ENCODE measurements around the gene FUT8. TPM values are rescaled to one million over a fixed set of nuclear protein-coding genes. Genes with fewer than 3 reads are reported as not detected.

The FUT8 gene
- total and polyA plus RNA-seq, 2 experiments from 2014 or later = 26.6 to 67.5 TPM

GRCh38 chr14:65550779-65551643 lies 138.5 kb downstream of the FUT8 start:
- H4K20me1 ChIP-seq (ENCODE audit: insufficient read depth, poor library complexity, severe bottlenecking) = no peaks in the 10 kb centered on the region
- no peak overlapping the region for H2AFZ ChIP-seq
- 92% methylated on average over 6 of the region's 6 CpGs for WGBS (ENCODE audit: low lambda C conversion rate, missing lambda C conversion rate)
- H3K9me2 ChIP-seq (replicated peaks; ENCODE audit: insufficient read depth) = no peaks in the 10 kb centered on the region
- no peaks in the 10 kb centered on the region for H3K27me3 ChIP-seq
- no peaks in the 10 kb centered on the region for H3K36me3 ChIP-seq (replicated peaks; ENCODE audit: insufficient read depth, low read depth)
- no peak for DNase-seq (ENCODE audit: low spot score)
- no peaks in the 10 kb centered on the region for H3K9me3 ChIP-seq (ENCODE audit: low read depth)
- no peak overlapping the region for H3K4me2 ChIP-seq
- H3K27ac ChIP-seq = no peak overlapping the region
- no peak overlapping the region for H3K4me3 ChIP-seq
- H3K79me2 ChIP-seq = no peaks in the 10 kb centered on the region
- no peak for TF ChIP-seq EZH2phosphoT487 (IDR thresholded peaks at IDR 0.05; ENCODE audit: low read depth, severe bottlenecking, unreplicated experiment)
- TF ChIP-seq EZH2 (IDR thresholded peaks at IDR 0.05; ENCODE audit: borderline replicate concordance) = no peak
- TF ChIP-seq CTCF (IDR thresholded peaks at IDR 0.05; ENCODE audit: poor library complexity) = no peak
- no peaks in the 10 kb centered on the region for H3K4me1 ChIP-seq (ENCODE audit: insufficient read depth)

- Histone ChIP-seq H2AFZ (no peak overlapping the region), H4K20me1 (ENCODE audit: insufficient read depth, poor library complexity, severe bottlenecking) (no peaks in the 10 kb centered on the region), H3K27ac (no peak overlapping the region), H3K9me3 (ENCODE audit: low read depth) (no peaks in the 10 kb centered on the region), H3K4me3 (no peak overlapping the region), H3K79me2 (no peaks in the 10 kb centered on the region), H3K9me2 (replicated peaks; ENCODE audit: insufficient read depth) (no peaks in the 10 kb centered on the region), H3K4me1 (ENCODE audit: insufficient read depth) (no peaks in the 10 kb centered on the region), H3K36me3 (replicated peaks; ENCODE audit: insufficient read depth, low read depth) (no peaks in the 10 kb centered on the region), H3K4me2 (no peak overlapping the region), H3K27me3 (no peaks in the 10 kb centered on the region)
- 96% methylated on average over 4 of the region's 4 CpGs for WGBS (ENCODE audit: low lambda C conversion rate, missing lambda C conversion rate)
- no peak for DNase-seq (ENCODE audit: low spot score)
- TF ChIP-seq CTCF (IDR thresholded peaks at IDR 0.05; ENCODE audit: poor library complexity) (no peak), EZH2phosphoT487 (IDR thresholded peaks at IDR 0.05; ENCODE audit: low read depth, severe bottlenecking, unreplicated experiment) (no peak), EZH2 (IDR thresholded peaks at IDR 0.05; ENCODE audit: borderline replicate concordance) (no peak)
Observed at GRCh38 chr14:65552724-65553123, 140.2 kb downstream of the FUT8 start.

GRCh38 chr14:65554837-65555236 lies 142.3 kb downstream of the FUT8 start:
- H4K20me1 ChIP-seq (ENCODE audit: insufficient read depth, poor library complexity, severe bottlenecking) = no peaks in the 10 kb centered on the region
- H3K9me2 ChIP-seq (replicated peaks; ENCODE audit: insufficient read depth) = no peaks in the 10 kb centered on the region
- no peak overlapping the region for H2AFZ ChIP-seq
- no peak for TF ChIP-seq EZH2phosphoT487 (IDR thresholded peaks at IDR 0.05; ENCODE audit: low read depth, severe bottlenecking, unreplicated experiment)
- no peak for TF ChIP-seq EZH2 (IDR thresholded peaks at IDR 0.05; ENCODE audit: borderline replicate concordance)
- no peak for TF ChIP-seq CTCF (IDR thresholded peaks at IDR 0.05; ENCODE audit: poor library complexity)
- H3K4me1 ChIP-seq (ENCODE audit: insufficient read depth) = no peaks in the 10 kb centered on the region
- no peak overlapping the region for H3K4me2 ChIP-seq
- no peak overlapping the region for H3K4me3 ChIP-seq
- H3K27ac ChIP-seq = no peak overlapping the region
- no peaks in the 10 kb centered on the region for H3K36me3 ChIP-seq (replicated peaks; ENCODE audit: insufficient read depth, low read depth)
- H3K27me3 ChIP-seq = no peaks in the 10 kb centered on the region
- no peak for DNase-seq (ENCODE audit: low spot score)
- no peaks in the 10 kb centered on the region for H3K9me3 ChIP-seq (ENCODE audit: low read depth)
- no peaks in the 10 kb centered on the region for H3K79me2 ChIP-seq

Data from hepatocyte (in vitro differentiated cells).